Measurements from ENCODE around the gene VWA8. TPM values are rescaled to one million over a fixed set of nuclear protein-coding genes. Genes with fewer than 3 reads are reported as not detected.

The VWA8 gene
- total and polyA plus RNA-seq, 2 of the 8 experiments (the other 6 are each of a cell fraction or from before 2014, with no cell fraction given): 5.9 to 19.6 TPM

DNA sequence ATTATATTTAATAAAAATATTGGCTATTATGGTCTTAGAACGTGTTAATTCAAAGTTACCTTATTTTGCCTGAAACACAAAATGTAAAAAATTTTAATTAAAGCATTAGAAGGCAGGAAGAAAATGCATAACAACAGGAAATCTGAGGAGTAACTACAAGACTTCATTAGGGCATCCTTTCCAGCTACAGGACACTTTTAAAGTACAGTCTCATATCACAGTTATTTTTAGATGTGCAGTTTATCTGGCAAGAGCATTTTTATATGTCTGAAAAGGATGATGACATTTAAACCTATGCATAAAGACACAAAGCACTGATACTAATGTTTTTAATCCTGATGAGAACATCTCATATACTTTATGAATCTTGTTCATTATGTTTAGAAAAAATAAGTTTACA is 247.5 kb downstream of the VWA8 start:
- POLR2A ChIA-PET (ENCODE audit: partially characterized antibody): no interaction called here
- FAIRE-seq: no peak
- H3K9me3 ChIP-seq (ENCODE audit: insufficient read depth in 2 of 2, low read depth in 1 of 2, low read length in 1 of 2): no peaks in the 10 kb centered on the region

More for the DNA sequence above, 247.5 kb downstream of the VWA8 start:
- Histone ChIP-seq H3K4me1 (replicated peaks in 1 of 4; ENCODE audit: control insufficient read depth in 3 of 4, insufficient read depth in 4 of 4, low read length in 3 of 4) (no peaks in the 10 kb centered on the region), H3K79me1 (ENCODE audit: low read depth, low read length) (no peaks in the 10 kb centered on the region), H3K14ac (ENCODE audit: insufficient read length) (no peak overlapping the region), H2AFZ (ENCODE audit: low read length) (no peak overlapping the region), H3K4ac (replicated peaks; ENCODE audit: insufficient read length, low read depth, low read length) (no peak overlapping the region), H3K4me3 (ENCODE audit: extremely low read depth in 1 of 4, insufficient read depth in 2 of 4, low read depth in 3 of 4, low read length in 4 of 4) (no peak overlapping the region), H3K23me2 (ENCODE audit: low read depth, low read length) (no peaks in the 10 kb centered on the region), H4K91ac (replicated peaks; ENCODE audit: insufficient read length, low read length) (no peak overlapping the region), H2AK5ac (ENCODE audit: low read depth, low read length) (no peak overlapping the region), H3K9ac (replicated peaks in 1 of 4; ENCODE audit: extremely low read depth in 1 of 4, low read depth in 3 of 4, low read length in 3 of 4) (no peak overlapping the region), H2BK5ac (ENCODE audit: low read depth, low read length) (no peak overlapping the region), H2BK120ac (replicated peaks; ENCODE audit: low read depth, low read length) (no peak overlapping the region), H2BK15ac (ENCODE audit: low read length) (no peak overlapping the region), H4K20me1 (replicated peaks in 1 of 2; ENCODE audit: control insufficient read depth in 1 of 2, insufficient read depth in 2 of 2, low read length in 2 of 2) (no peaks in the 10 kb centered on the region), H3K36me3 (ENCODE audit: control insufficient read depth in 2 of 4, insufficient read depth in 4 of 4, low read length in 3 of 4) (no peaks in the 10 kb centered on the region), H3K27ac (ENCODE audit: low read depth, low read length) (no peak overlapping the region), H3K56ac (replicated peaks; ENCODE audit: insufficient read length, low read depth, low read length) (no peak overlapping the region), H3K18ac (ENCODE audit: extremely low read depth, low read length) (no peak overlapping the region), H2BK12ac (ENCODE audit: low read depth, low read length) (no peak overlapping the region), H3K23ac (ENCODE audit: insufficient read length) (no peak overlapping the region), H4K8ac (ENCODE audit: extremely low read depth, insufficient read depth, low read length) (no peak overlapping the region), H3K79me2 (ENCODE audit: control insufficient read depth in 1 of 2, insufficient read depth in 2 of 2, low read length in 2 of 2) (no peaks in the 10 kb centered on the region), H2BK20ac (ENCODE audit: low read length) (no peak overlapping the region), H3K4me2 (ENCODE audit: insufficient read depth in 1 of 2, low read depth in 2 of 2, low read length in 2 of 2) (no peak overlapping the region), H3K27me3 (replicated peaks in 1 of 4; ENCODE audit: control insufficient read depth in 3 of 4, extremely low read depth in 1 of 4, insufficient read depth in 3 of 4, low read length in 3 of 4) (no peaks in the 10 kb centered on the region), H4K5ac (ENCODE audit: insufficient read length, low read depth, low read length) (no peak overlapping the region)
- DNase-seq (ENCODE audit: low read depth in 1 of 2, low spot score in 2 of 2): no peak
- TF ChIP-seq ATF2 (IDR thresholded peaks at IDR 0.05; ENCODE audit: low read length) (no peak), KDM1A (IDR thresholded peaks at IDR 0.05; ENCODE audit: borderline replicate concordance, low read length) (no peak), CHD2 (IDR thresholded peaks at IDR 0.05; ENCODE audit: low read length) (no peak), GTF2F1 (IDR thresholded peaks at IDR 0.05; ENCODE audit: borderline replicate concordance, low read depth, low read length) (no peak), RAD21 (IDR thresholded peaks at IDR 0.05 in 1 of 2, conservative IDR thresholded peaks at IDR 0.05 in 1 of 2; ENCODE audit: low read depth in 2 of 2, low read length in 2 of 2) (no peak), CEBPB (IDR thresholded peaks at IDR 0.05; ENCODE audit: low read depth, low read length) (no peak), TCF12 (IDR thresholded peaks at IDR 0.05; ENCODE audit: low read depth, low read length) (no peak), SP4 (IDR thresholded peaks at IDR 0.05; ENCODE audit: low read length) (no peak), CBX5 (IDR thresholded peaks at IDR 0.05; ENCODE audit: low read depth, low read length) (no peak), JUND (IDR thresholded peaks at IDR 0.05; ENCODE audit: low read length) (no peak), TBP (IDR thresholded peaks at IDR 0.05; ENCODE audit: low read depth, low read length) (no peak), CTBP2 (IDR thresholded peaks at IDR 0.05; ENCODE audit: borderline replicate concordance, insufficient read depth, insufficient read length, low read length) (no peak)
- whole genome bisulfite sequencing, 2 experiments (ENCODE audit: extremely low coverage in 1 of 2, insufficient coverage in 1 of 2, insufficient read length in 1 of 2, insufficient replicate concordance in 2 of 2, low coverage in 1 of 2, low lambda C conversion rate in 2 of 2, missing lambda C conversion rate in 1 of 2): 71% methylated on average over 1 of the region's 1 CpG; no CpG with 5 or more reads in 1 of the 2 experiments
- CTCF ChIA-PET (ENCODE audit: partially characterized antibody): interaction anchor here (1.2 kb wide), 1 partner anchor 11 kb away, joined by 4 read pairs; no protein-coding TSS in a partner anchor
